RWPE2 (cell line): Measurements from ENCODE around the gene USP51.
"Not testable (repeated sequence)": the region's sequence is repeated elsewhere in the genome, so short reads cannot be mapped to it uniquely, and the experiment has no call there.

Experiments used
- ATAC-seq: fragments of 200-7000 bp; cut with Tn5 transposase; 3 replicates; pipeline ENCODE4 v1.9.1; 2021; ENCODE audit warnings: low read depth
- DNase-seq: peaks from one replicate; pipeline ENCODE4 v3.0.0-alpha.2; 2020; ENCODE audit warnings: low spot score
- H3K27ac ChIP-seq: fragments of 450-650 bp; 2 replicates; pipeline ENCODE4 v1.5.1; 2017; ENCODE audit warnings: mild to moderate bottlenecking; ENCODE audit not compliant: poor library complexity, severe bottlenecking
- H3K27me3 ChIP-seq: fragments of 250-450 bp; sonication (Bioruptor Pico); 2 replicates; pipeline ENCODE4 v1.5.1; 2021; ENCODE audit warnings: mild to moderate bottlenecking, moderate library complexity; ENCODE audit not compliant: insufficient read depth, poor library complexity, severe bottlenecking
- H3K36me3 ChIP-seq: fragments of 250-450 bp; sonication (Bioruptor Pico); 2 replicates; pipeline ENCODE4 v1.5.1; 2020; ENCODE audit warnings: low read depth, mild to moderate bottlenecking, moderate library complexity
- H3K4me1 ChIP-seq: fragments of 250-450 bp; sonication (Bioruptor Pico); 2 replicates; pipeline ENCODE4 v1.5.1; 2021; ENCODE audit warnings: mild to moderate bottlenecking, moderate library complexity; ENCODE audit not compliant: insufficient read depth, poor library complexity, severe bottlenecking
- H3K4me3 ChIP-seq: fragments of 250-450 bp; sonication (Bioruptor Pico); 2 replicates; pipeline ENCODE4 v1.5.1; 2021; ENCODE audit warnings: mild to moderate bottlenecking, moderate library complexity; ENCODE audit not compliant: severe bottlenecking
- H3K9me3 ChIP-seq: fragments of 250-450 bp; sonication (Bioruptor Pico); 2 replicates; pipeline ENCODE4 v1.5.1; 2021; ENCODE audit warnings: mild to moderate bottlenecking, moderate library complexity; ENCODE audit not compliant: severe bottlenecking
- TF ChIP-seq, protein P1 (sequence below): fragments of 450-650 bp; IDR thresholded peaks from one replicate; pipeline ENCODE4 v1.5.1; 2017; ENCODE audit warnings: mild to moderate bottlenecking, moderate library complexity; ENCODE audit not compliant: poor library complexity, severe bottlenecking

USP51 gene

DNA sequence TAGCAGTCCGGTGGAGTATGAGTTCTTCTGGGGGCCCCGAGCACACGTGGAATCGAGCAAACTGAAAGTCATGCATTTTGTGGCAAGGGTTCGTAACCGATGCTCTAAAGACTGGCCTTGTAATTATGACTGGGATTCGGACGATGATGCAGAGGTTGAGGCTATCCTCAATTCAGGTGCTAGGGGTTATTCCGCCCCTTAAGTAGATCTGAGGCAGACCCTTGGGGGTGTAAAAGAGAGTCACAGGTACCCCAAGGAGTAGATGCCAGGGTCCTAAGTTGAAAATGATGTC, 36.9 kb downstream of the USP51 start:
- ATAC-seq = no peak; the same call in 2 of the 3 replicates
- H3K4me3 ChIP-seq = peak overlapping the region; percentile 37
- TF ChIP-seq, protein P1, sequence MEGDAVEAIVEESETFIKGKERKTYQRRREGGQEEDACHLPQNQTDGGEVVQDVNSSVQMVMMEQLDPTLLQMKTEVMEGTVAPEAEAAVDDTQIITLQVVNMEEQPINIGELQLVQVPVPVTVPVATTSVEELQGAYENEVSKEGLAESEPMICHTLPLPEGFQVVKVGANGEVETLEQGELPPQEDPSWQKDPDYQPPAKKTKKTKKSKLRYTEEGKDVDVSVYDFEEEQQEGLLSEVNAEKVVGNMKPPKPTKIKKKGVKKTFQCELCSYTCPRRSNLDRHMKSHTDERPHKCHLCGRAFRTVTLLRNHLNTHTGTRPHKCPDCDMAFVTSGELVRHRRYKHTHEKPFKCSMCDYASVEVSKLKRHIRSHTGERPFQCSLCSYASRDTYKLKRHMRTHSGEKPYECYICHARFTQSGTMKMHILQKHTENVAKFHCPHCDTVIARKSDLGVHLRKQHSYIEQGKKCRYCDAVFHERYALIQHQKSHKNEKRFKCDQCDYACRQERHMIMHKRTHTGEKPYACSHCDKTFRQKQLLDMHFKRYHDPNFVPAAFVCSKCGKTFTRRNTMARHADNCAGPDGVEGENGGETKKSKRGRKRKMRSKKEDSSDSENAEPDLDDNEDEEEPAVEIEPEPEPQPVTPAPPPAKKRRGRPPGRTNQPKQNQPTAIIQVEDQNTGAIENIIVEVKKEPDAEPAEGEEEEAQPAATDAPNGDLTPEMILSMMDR = no peak

DNA sequence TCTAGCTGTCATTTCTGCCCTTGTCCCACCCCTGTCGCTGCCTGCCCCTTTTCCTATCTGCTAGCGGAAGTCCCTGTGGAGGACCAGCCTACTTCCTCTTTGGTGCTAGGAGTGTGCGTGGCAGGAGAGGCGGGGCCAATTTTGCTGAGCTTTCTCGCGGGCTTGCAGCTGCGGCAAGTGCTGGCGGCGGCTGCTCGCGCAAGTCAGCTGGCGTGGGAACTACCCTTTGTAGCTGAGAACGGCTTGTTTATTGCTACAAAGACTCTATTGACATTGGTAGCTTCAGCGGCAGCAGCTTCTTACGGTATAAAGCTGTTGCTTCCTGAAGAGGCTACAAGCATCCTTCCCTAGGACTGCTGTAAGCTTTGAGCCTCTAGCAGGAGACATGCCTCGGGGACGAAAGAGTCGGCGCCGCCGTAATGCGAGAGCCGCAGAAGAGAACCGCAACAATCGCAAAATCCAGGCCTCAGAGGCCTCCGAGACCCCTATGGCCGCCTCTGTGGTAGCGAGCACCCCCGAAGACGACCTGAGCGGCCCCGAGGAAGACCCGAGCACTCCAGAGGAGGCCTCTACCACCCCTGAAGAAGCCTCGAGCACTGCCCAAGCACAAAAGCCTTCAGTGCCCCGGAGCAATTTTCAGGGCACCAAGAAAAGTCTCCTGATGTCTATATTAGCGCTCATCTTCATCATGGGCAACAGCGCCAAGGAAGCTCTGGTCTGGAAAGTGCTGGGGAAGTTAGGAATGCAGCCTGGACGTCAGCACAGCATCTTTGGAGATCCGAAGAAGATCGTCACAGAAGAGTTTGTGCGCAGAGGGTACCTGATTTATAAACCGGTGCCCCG, 37.4 kb downstream of the USP51 start, which contains the start of gene MAGEH1:
Gene MAGEH1 (plus strand): TSS at position 138 of the 843 bp plus-strand sequence. CDS start 248 bp downstream, at position 386.
- no peak within 1 kb of the TSS for H3K27ac ChIP-seq
- no peaks in the 10 kb centered on the region for H3K4me1 ChIP-seq
- H3K36me3 ChIP-seq = no peaks in the 10 kb centered on the region
- no peaks in the 10 kb centered on the region for H3K9me3 ChIP-seq
- TF ChIP-seq, protein P1 = no peak
- ATAC-seq = peak; percentile 93
- no peaks in the 10 kb centered on the region for H3K27me3 ChIP-seq
- H3K4me3 ChIP-seq = peak within 1 kb of the TSS; percentile 37
- DNase-seq = peak; percentile 23

More for the DNA sequence above, 36.9 kb downstream of the USP51 start:
- DNase-seq = no peak
- Histone ChIP-seq H3K9me3 (no peaks in the 10 kb centered on the region), H3K4me1 (no peaks in the 10 kb centered on the region), H3K27me3 (no peaks in the 10 kb centered on the region), H3K27ac (no peak overlapping the region), H3K36me3 (no peaks in the 10 kb centered on the region)

DNA sequence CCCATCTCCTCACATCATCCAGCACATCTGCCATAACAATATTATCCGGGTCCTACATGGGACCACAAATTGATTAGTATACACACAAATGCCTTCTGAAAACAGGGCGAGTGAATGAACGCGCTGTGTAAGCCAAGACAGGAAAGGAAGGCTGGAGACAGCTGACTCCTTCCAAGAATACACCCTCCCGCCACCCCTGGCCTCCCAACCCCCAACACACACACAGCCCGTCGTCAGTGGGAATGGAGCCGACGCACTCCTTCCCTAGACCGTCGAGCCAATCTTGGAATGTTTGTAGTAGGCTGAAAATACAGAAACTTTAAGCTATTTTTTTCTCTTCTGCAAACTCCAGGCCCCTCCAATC, 38.0 kb downstream of the USP51 start:
- Histone ChIP-seq H3K4me3 (peak overlapping the region; percentile 37), H3K27me3 (no peaks in the 10 kb centered on the region), H3K4me1 (no peaks in the 10 kb centered on the region), H3K9me3 (no peaks in the 10 kb centered on the region), H3K36me3 (no peaks in the 10 kb centered on the region), H3K27ac (no peak overlapping the region)
- TF ChIP-seq, protein P1 = no peak
- DNase-seq (no peak), ATAC-seq (peak; percentile 54)

DNA sequence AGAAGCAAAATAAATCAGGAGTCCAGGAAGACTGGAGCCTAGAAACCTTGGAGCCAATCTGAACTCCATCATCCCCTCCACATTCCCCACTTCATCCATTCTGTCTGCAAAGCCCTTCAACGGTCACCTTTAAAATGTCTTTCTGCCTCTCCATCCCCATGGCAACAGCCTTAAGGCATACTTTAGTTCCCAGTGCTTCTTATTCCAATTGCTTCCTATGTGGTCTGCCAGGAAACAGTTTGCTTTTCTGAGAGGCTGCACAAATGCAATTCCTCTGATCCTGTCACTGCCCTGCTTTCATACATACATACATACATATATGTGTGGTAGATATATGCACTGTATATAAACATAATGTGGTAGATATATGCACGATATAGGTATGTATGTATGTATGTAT, 38.5 kb downstream of the USP51 start:
- no peak overlapping the region for H3K4me3 ChIP-seq
- ATAC-seq (no peak), DNase-seq (no peak)
- H3K36me3 ChIP-seq = no peaks in the 10 kb centered on the region
- no peaks in the 10 kb centered on the region for H3K4me1 ChIP-seq
- no peak overlapping the region for H3K27ac ChIP-seq
- TF ChIP-seq, protein P1 = no peak
- H3K9me3 ChIP-seq = no peaks in the 10 kb centered on the region
- H3K27me3 ChIP-seq = no peaks in the 10 kb centered on the region

DNA sequence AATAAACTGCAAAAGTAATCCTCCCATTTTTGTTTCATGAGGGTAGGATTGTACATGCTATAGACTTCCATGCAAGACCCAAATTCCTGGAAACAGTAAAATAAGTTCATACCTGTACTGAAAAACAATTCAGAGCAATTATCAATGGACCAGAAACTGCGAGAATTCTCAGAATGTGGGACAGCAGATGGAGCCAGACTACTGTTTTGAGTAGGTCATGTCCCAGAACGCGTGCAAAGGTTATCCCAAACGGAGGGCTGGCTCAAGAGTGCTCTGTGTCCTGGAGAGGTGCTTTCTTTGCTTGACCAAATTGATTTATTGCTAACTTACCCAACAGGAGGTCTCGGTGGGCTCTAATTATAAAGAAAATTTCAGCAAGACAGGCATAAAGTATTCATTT, 39.4 kb downstream of the USP51 start:
- Histone ChIP-seq H3K27me3 (no peaks in the 10 kb centered on the region), H3K4me1 (no peaks in the 10 kb centered on the region), H3K9me3 (no peaks in the 10 kb centered on the region), H3K27ac (no peak overlapping the region), H3K4me3 (no peak overlapping the region), H3K36me3 (no peaks in the 10 kb centered on the region)
- no peak for ATAC-seq
- no peak for DNase-seq
- TF ChIP-seq, protein P1 = no peak

DNA sequence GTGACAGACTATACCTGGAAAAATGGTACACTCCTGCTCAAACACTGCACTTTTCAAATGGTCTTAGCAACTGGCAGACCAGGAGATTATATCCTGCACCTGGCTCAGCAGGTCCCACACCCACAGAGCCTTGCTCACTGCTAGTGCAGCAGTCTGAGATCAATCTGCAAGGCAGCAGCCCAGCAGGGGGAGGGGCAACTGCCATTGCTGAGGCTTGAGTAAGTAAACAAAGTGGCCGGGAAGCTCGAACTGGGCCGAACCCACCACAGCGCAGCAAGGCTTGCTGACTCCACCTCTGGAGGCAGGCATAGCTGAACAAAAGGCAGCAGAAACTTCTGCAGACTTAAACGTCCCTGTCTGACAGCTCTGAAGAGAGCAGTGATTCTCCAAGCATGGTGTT, 46.2 kb downstream of the USP51 start:
- not testable (repeated sequence) for H3K4me1 ChIP-seq, ATAC-seq, H3K27me3 ChIP-seq, H3K27ac ChIP-seq, DNase-seq, H3K36me3 ChIP-seq, H3K9me3 ChIP-seq, H3K4me3 ChIP-seq
